ES-I3 (cell line): Measurements from ENCODE around the gene OSBPL6.
"Not testable (repeated sequence)": the region's sequence is repeated elsewhere in the genome, so short reads cannot be mapped to it uniquely, and the experiment has no call there.

Experiments
- H3K36me3 ChIP-seq: 2 replicates; pipeline ENCODE4 v1.6.1; 2013; ENCODE audit warnings: mild to moderate bottlenecking, low read length, control low read depth, moderate library complexity; ENCODE audit not compliant: insufficient read depth
- H3K4me1 ChIP-seq: 2 replicates; pipeline ENCODE4 v1.6.1; 2013; ENCODE audit warnings: mild to moderate bottlenecking, control low read depth, low read length; ENCODE audit not compliant: insufficient read depth
- H3K9ac ChIP-seq: 2 replicates; pipeline ENCODE4 v1.6.1; 2013; ENCODE audit warnings: low read depth, mild to moderate bottlenecking, low read length, moderate library complexity
- H3K9me3 ChIP-seq: 2 replicates; pipeline ENCODE4 v1.6.1; 2013; ENCODE audit warnings: mild to moderate bottlenecking, low read length, moderate library complexity; ENCODE audit not compliant: control insufficient read depth, insufficient read depth

OSBPL6 gene

GRCh38 chr2:178301649-178302238, 107.4 kb downstream of the OSBPL6 start:
- Histone ChIP-seq H3K9ac (no peak overlapping the region), H3K36me3 (no peaks in the 10 kb centered on the region), H3K4me1 (no peaks in the 10 kb centered on the region), H3K9me3 (no peaks in the 10 kb centered on the region)

GRCh38 chr2:178304333-178304732, 110.0 kb downstream of the OSBPL6 start:
- no peak overlapping the region for H3K9ac ChIP-seq
- H3K36me3 ChIP-seq = no peaks in the 10 kb centered on the region
- no peaks in the 10 kb centered on the region for H3K9me3 ChIP-seq
- H3K4me1 ChIP-seq = no peaks in the 10 kb centered on the region

GRCh38 chr2:178306352-178307073, 112.2 kb downstream of the OSBPL6 start:
- H3K9me3 ChIP-seq = no peaks in the 10 kb centered on the region
- H3K9ac ChIP-seq = no peak overlapping the region

GRCh38 chr2:178307650-178308049, 113.3 kb downstream of the OSBPL6 start:
- Histone ChIP-seq H3K9me3 (no peaks in the 10 kb centered on the region), H3K4me1 (no peaks in the 10 kb centered on the region), H3K9ac (no peak overlapping the region), H3K36me3 (no peaks in the 10 kb centered on the region)

More at GRCh38 chr2:178306352-178307073, 112.2 kb downstream of the OSBPL6 start:
- Histone ChIP-seq H3K4me1 (no peaks in the 10 kb centered on the region), H3K36me3 (no peaks in the 10 kb centered on the region)

GRCh38 chr2:178309541-178309940, 115.2 kb downstream of the OSBPL6 start:
- Histone ChIP-seq H3K9me3 (no peaks in the 10 kb centered on the region), H3K9ac (no peak overlapping the region), H3K4me1 (no peaks in the 10 kb centered on the region), H3K36me3 (no peaks in the 10 kb centered on the region)

GRCh38 chr2:178315078-178315477, 120.8 kb downstream of the OSBPL6 start:
- Histone ChIP-seq H3K9ac (no peak overlapping the region), H3K4me1 (no peaks in the 10 kb centered on the region), H3K9me3 (no peaks in the 10 kb centered on the region), H3K36me3 (no peaks in the 10 kb centered on the region)

GRCh38 chr2:178315488-178315948, 121.2 kb downstream of the OSBPL6 start:
- no peaks in the 10 kb centered on the region for H3K4me1 ChIP-seq
- H3K36me3 ChIP-seq = no peaks in the 10 kb centered on the region
- no peaks in the 10 kb centered on the region for H3K9me3 ChIP-seq
- H3K9ac ChIP-seq = no peak overlapping the region

GRCh38 chr2:178317811-178318210, 123.5 kb downstream of the OSBPL6 start:
- Histone ChIP-seq H3K9me3 (no peaks in the 10 kb centered on the region), H3K9ac (no peak overlapping the region), H3K36me3 (no peaks in the 10 kb centered on the region), H3K4me1 (no peaks in the 10 kb centered on the region)

GRCh38 chr2:178320011-178320585, 125.8 kb downstream of the OSBPL6 start:
- Histone ChIP-seq H3K9ac (no peak overlapping the region), H3K9me3 (no peaks in the 10 kb centered on the region), H3K4me1 (no peaks in the 10 kb centered on the region), H3K36me3 (no peaks in the 10 kb centered on the region)

GRCh38 chr2:178322068-178322467, 127.8 kb downstream of the OSBPL6 start:
- Histone ChIP-seq H3K36me3 (no peaks in the 10 kb centered on the region), H3K4me1 (no peaks in the 10 kb centered on the region), H3K9ac (no peak overlapping the region), H3K9me3 (no peaks in the 10 kb centered on the region)

GRCh38 chr2:178323331-178323730, 129.0 kb downstream of the OSBPL6 start:
- H3K9ac ChIP-seq, H3K4me1 ChIP-seq, H3K9me3 ChIP-seq, H3K36me3 ChIP-seq: not testable (repeated sequence)

GRCh38 chr2:178324077-178324476, 129.8 kb downstream of the OSBPL6 start:
- Histone ChIP-seq H3K4me1 (no peaks in the 10 kb centered on the region), H3K9me3 (no peaks in the 10 kb centered on the region), H3K36me3 (no peaks in the 10 kb centered on the region), H3K9ac (no peak overlapping the region)

GRCh38 chr2:178325268-178325667, 131.0 kb downstream of the OSBPL6 start:
- H3K4me1 ChIP-seq = no peaks in the 10 kb centered on the region

GRCh38 chr2:178327516-178327915, 133.2 kb downstream of the OSBPL6 start:
- Histone ChIP-seq H3K36me3 (no peaks in the 10 kb centered on the region), H3K9ac (no peak overlapping the region), H3K4me1 (no peaks in the 10 kb centered on the region)

More at GRCh38 chr2:178325268-178325667, 131.0 kb downstream of the OSBPL6 start:
- no peaks in the 10 kb centered on the region for H3K9me3 ChIP-seq
- H3K36me3 ChIP-seq = no peaks in the 10 kb centered on the region
- no peak overlapping the region for H3K9ac ChIP-seq

GRCh38 chr2:178328037-178328436, 133.7 kb downstream of the OSBPL6 start:
- no peak overlapping the region for H3K9ac ChIP-seq
- H3K36me3 ChIP-seq = no peaks in the 10 kb centered on the region
- no peaks in the 10 kb centered on the region for H3K9me3 ChIP-seq
- no peaks in the 10 kb centered on the region for H3K4me1 ChIP-seq

More at GRCh38 chr2:178327516-178327915, 133.2 kb downstream of the OSBPL6 start:
- no peaks in the 10 kb centered on the region for H3K9me3 ChIP-seq
